H7 (cell line): Measurements from ENCODE around the gene HENMT1. TPM values are rescaled to one million over a fixed set of nuclear protein-coding genes. Genes with fewer than 3 reads are reported as not detected.
"Not testable (repeated sequence)": the region's sequence is repeated elsewhere in the genome, so short reads cannot be mapped to it uniquely, and the experiment has no call there.

Experiments
- DNase-seq: peaks from one replicate; pipeline ENCODE4 v3.0.0; 2012
- H3K27me3 ChIP-seq: 2 replicates; pipeline ENCODE4 v1.6.0; 2011; ENCODE audit warnings: mild to moderate bottlenecking, low read length; ENCODE audit not compliant: control insufficient read depth, insufficient read depth
- H3K36me3 ChIP-seq: replicated peaks from 2 replicates; pipeline ENCODE4 v1.5.1; 2011; ENCODE audit warnings: low read length; ENCODE audit not compliant: control insufficient read depth, insufficient read depth
- H3K4me3 ChIP-seq: 2 replicates; pipeline ENCODE4 v1.5.1; 2011; ENCODE audit warnings: low read depth, mild to moderate bottlenecking, control low read depth, low read length, moderate library complexity; ENCODE audit not compliant: insufficient read depth
- total RNA-seq: library from RNA; depleted of rRNA; stranded (reverse); fragments of >200 nt; shearing (Covaris generic); gene quantifications from 2 replicates; pipeline ENCODE4 v1.2.3, GENCODE V29; 2014

The HENMT1 gene
- total RNA-seq, 1 experiment from 2014 or later: 17.5 TPM

- DNase-seq: no peak
- Histone ChIP-seq H3K27me3 (no peaks in the 10 kb centered on the region), H3K36me3 (peaks cover 2% of the 10 kb centered on the region), H3K4me3 (no peak overlapping the region)
Measured at GRCh38 chr1:108653431-108654105, 7.3 kb downstream of the HENMT1 start.

- Histone ChIP-seq H3K36me3 (peaks cover 2% of the 10 kb centered on the region), H3K4me3 (no peak overlapping the region), H3K27me3 (no peaks in the 10 kb centered on the region)
- no peak for DNase-seq
Measured at GRCh38 chr1:108646648-108647269, 14.1 kb downstream of the HENMT1 start.

GRCh38 chr1:108646265-108646647, 14.6 kb downstream of the HENMT1 start:
- H3K27me3 ChIP-seq: no peaks in the 10 kb centered on the region
- H3K4me3 ChIP-seq: no peak overlapping the region
- no peak for DNase-seq
- peaks cover 2% of the 10 kb centered on the region for H3K36me3 ChIP-seq

GRCh38 chr1:108645564-108646184, 15.2 kb downstream of the HENMT1 start:
- H3K36me3 ChIP-seq: peaks cover 2% of the 10 kb centered on the region
- no peak overlapping the region for H3K4me3 ChIP-seq
- no peaks in the 10 kb centered on the region for H3K27me3 ChIP-seq
- DNase-seq: peak; percentile 47

GRCh38 chr1:108644984-108645383, 15.9 kb downstream of the HENMT1 start:
- H3K4me3 ChIP-seq: no peak overlapping the region
- H3K36me3 ChIP-seq: peaks cover 2% of the 10 kb centered on the region
- H3K27me3 ChIP-seq: no peaks in the 10 kb centered on the region
- no peak for DNase-seq

- DNase-seq: peak; percentile 60
- Histone ChIP-seq H3K36me3 (no peaks in the 10 kb centered on the region), H3K27me3 (no peaks in the 10 kb centered on the region), H3K4me3 (no peak overlapping the region)
Measured at GRCh38 chr1:108643492-108644335, 17.2 kb downstream of the HENMT1 start.

- DNase-seq, H3K4me3 ChIP-seq, H3K27me3 ChIP-seq, H3K36me3 ChIP-seq: not testable (repeated sequence)
Measured at GRCh38 chr1:108640863-108641262, 20.0 kb downstream of the HENMT1 start.

- Histone ChIP-seq H3K36me3 (no peaks in the 10 kb centered on the region; the same call in 1 of the 2 replicates), H3K27me3 (no peaks in the 10 kb centered on the region), H3K4me3 (no peak overlapping the region)
- no peak for DNase-seq
Measured at GRCh38 chr1:108639899-108640560, 20.9 kb downstream of the HENMT1 start.

- Histone ChIP-seq H3K27me3 (no peaks in the 10 kb centered on the region), H3K36me3 (no peaks in the 10 kb centered on the region; the same call in none of the 2 replicates), H3K4me3 (no peak overlapping the region)
- no peak for DNase-seq
Measured at GRCh38 chr1:108636876-108637275, 24.0 kb downstream of the HENMT1 start.

GRCh38 chr1:108634521-108634920, 26.4 kb downstream of the HENMT1 start:
- no peak for DNase-seq
- Histone ChIP-seq H3K36me3 (peaks cover 2% of the 10 kb centered on the region), H3K27me3 (no peaks in the 10 kb centered on the region), H3K4me3 (no peak overlapping the region)

GRCh38 chr1:108628665-108629064, 32.2 kb downstream of the HENMT1 start:
- Histone ChIP-seq H3K4me3 (no peak overlapping the region), H3K27me3 (no peaks in the 10 kb centered on the region), H3K36me3 (peaks cover 3% of the 10 kb centered on the region)
- DNase-seq: no peak

- H3K27me3 ChIP-seq: no peaks in the 10 kb centered on the region
- H3K4me3 ChIP-seq: no peak overlapping the region
- DNase-seq: no peak
- peaks cover 3% of the 10 kb centered on the region for H3K36me3 ChIP-seq
Measured at GRCh38 chr1:108627951-108628350, 32.9 kb downstream of the HENMT1 start.

GRCh38 chr1:108627256-108627655, 33.6 kb downstream of the HENMT1 start:
- no peaks in the 10 kb centered on the region for H3K27me3 ChIP-seq
- peaks cover 3% of the 10 kb centered on the region for H3K36me3 ChIP-seq
- no peak for DNase-seq
- no peak overlapping the region for H3K4me3 ChIP-seq

- Histone ChIP-seq H3K4me3 (no peak overlapping the region), H3K36me3 (0 out of 2 replicates have a peak, but pooled peaks cover 1% of the 10 kb centered on the region), H3K27me3 (no peaks in the 10 kb centered on the region)
- DNase-seq: no peak
Measured at GRCh38 chr1:108624069-108624468, 36.8 kb downstream of the HENMT1 start.
